Measurements from ENCODE around the gene PAQR4.

DNA sequence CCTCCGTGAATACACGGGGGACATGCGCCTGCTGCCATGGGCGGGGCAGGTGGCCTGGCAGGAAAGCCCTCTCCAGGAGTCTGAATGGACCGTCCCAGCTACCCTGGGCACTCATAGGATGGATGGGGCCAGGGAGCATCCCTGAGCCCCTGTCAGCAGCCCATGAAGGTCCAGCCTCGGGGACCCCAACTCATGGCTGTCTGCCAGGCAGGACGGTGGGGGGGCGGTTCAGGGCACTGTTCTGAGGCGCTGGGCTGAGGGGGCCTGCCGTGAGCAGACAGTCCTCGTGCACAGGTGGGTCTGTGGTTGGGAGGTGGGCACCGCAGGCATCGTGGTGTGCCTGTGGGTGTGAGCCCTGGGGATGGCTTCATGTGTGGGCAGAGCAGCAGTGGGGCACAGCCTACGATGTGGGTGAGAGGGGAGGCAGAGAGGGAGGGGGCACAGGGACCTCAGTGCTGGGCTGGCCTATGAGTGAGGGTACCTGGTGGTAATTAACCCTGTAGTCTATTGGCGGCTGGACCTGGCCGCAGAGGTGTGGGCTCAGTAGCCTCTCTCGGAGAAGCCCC lies 17.6 kb downstream of the PAQR4 start:
- TF ChIP-seq, protein P1, sequence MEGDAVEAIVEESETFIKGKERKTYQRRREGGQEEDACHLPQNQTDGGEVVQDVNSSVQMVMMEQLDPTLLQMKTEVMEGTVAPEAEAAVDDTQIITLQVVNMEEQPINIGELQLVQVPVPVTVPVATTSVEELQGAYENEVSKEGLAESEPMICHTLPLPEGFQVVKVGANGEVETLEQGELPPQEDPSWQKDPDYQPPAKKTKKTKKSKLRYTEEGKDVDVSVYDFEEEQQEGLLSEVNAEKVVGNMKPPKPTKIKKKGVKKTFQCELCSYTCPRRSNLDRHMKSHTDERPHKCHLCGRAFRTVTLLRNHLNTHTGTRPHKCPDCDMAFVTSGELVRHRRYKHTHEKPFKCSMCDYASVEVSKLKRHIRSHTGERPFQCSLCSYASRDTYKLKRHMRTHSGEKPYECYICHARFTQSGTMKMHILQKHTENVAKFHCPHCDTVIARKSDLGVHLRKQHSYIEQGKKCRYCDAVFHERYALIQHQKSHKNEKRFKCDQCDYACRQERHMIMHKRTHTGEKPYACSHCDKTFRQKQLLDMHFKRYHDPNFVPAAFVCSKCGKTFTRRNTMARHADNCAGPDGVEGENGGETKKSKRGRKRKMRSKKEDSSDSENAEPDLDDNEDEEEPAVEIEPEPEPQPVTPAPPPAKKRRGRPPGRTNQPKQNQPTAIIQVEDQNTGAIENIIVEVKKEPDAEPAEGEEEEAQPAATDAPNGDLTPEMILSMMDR (IDR thresholded peaks at IDR 0.05; ENCODE audit: low read length), result no peak
- TF ChIP-seq EZH2 (IDR thresholded peaks at IDR 0.05; ENCODE audit: borderline replicate concordance, low read length), result no peak

Data from OCI-LY1 (cell line).